HepG2 (cell line): ENCODE results near the gene ZNF345. TPM values are rescaled to one million over a fixed set of nuclear protein-coding genes. Genes with fewer than 3 reads are reported as not detected.

Source experiments
- CREB1 ChIP-seq, 2 experiments: fragments of 450-650 bp in 1 of 2; IDR thresholded peaks; 2 replicates each; pipeline ENCODE4 v1.6.1; 2016 to 2017; ENCODE audit warnings: control low read depth in 1 of 2, mild to moderate bottlenecking in 1 of 2, missing compliant biosample characterization in 1 of 2, missing genetic modification characterization in 1 of 2
- JDP2 ChIP-seq: sonication (generic); formaldehyde crosslinking; IDR thresholded peaks from 2 replicates; pipeline ENCODE4 v1.8.1; 2022; ENCODE audit warnings: missing genetic modification reagents, borderline replicate concordance
- KAT2B ChIP-seq: fragments of 150-350 bp; IDR thresholded peaks from 2 replicates; pipeline ENCODE4 v1.6.1; 2014; ENCODE audit warnings: low read depth, low read length, borderline replicate concordance
- KDM5A ChIP-seq: fragments of 200-600 bp; sonication (generic); IDR thresholded peaks from 2 replicates; pipeline ENCODE4 v1.7.0; 2018; ENCODE audit warnings: antibody characterized with exemption, mild to moderate bottlenecking, low read length, borderline replicate concordance
- KLF6 ChIP-seq: IDR thresholded peaks from 2 replicates; pipeline ENCODE4 v1.8.0; 2016; ENCODE audit warnings: missing biosample characterization, missing genetic modification reagents
- POLR2AphosphoS2 ChIP-seq: IDR thresholded peaks from 2 replicates; pipeline ENCODE4 v1.6.1; 2011; ENCODE audit warnings: low read depth, low read length, improper control_type of control experiment
- RBM39 ChIP-seq: fragments of 200-400 bp; formaldehyde crosslinking; IDR thresholded peaks from one replicate; pipeline ENCODE4 v1.6.1; 2018; ENCODE audit warnings: antibody characterized with exemption, mild to moderate bottlenecking, low read depth, low read length; ENCODE audit not compliant: poor library complexity, severe bottlenecking
- SSRP1 ChIP-seq: IDR thresholded peaks from 2 replicates; pipeline ENCODE4 v1.6.1; 2016; ENCODE audit warnings: control low read depth
- YEATS4 ChIP-seq: sonication (generic); formaldehyde crosslinking; IDR thresholded peaks from 2 replicates; pipeline ENCODE4 v1.4.0; 2020; ENCODE audit warnings: missing genetic modification reagents, borderline replicate concordance
- ZNF232 ChIP-seq: sonication (generic); formaldehyde crosslinking; IDR thresholded peaks from 2 replicates; pipeline ENCODE4 v1.4.0; 2020; ENCODE audit warnings: missing genetic modification reagents, borderline replicate concordance
- ZNF282 ChIP-seq: fragments of 450-650 bp; IDR thresholded peaks from 2 replicates; pipeline ENCODE4 v1.6.1; 2018; ENCODE audit not compliant: partially characterized antibody
- ZNF34 ChIP-seq: sonication (generic); formaldehyde crosslinking; IDR thresholded peaks from 2 replicates; pipeline ENCODE4 v1.4.0; 2020; ENCODE audit warnings: mild to moderate bottlenecking, missing genetic modification reagents, borderline replicate concordance
- ZNF614 ChIP-seq: IDR thresholded peaks from 2 replicates; pipeline ENCODE4 v1.6.1; 2018; ENCODE audit warnings: missing biosample characterization, missing genetic modification reagents, inconsistent platforms, borderline replicate concordance
- ZNF678 ChIP-seq: sonication (generic); formaldehyde crosslinking; IDR thresholded peaks from 2 replicates; pipeline ENCODE4 v1.4.0; 2020; ENCODE audit warnings: mild to moderate bottlenecking, missing genetic modification reagents
- ZNF7 ChIP-seq: IDR thresholded peaks from 2 replicates; pipeline ENCODE4 v1.6.1; 2016; ENCODE audit warnings: missing biosample characterization, missing genetic modification reagents
- ZNF776 ChIP-seq: sonication (generic); formaldehyde crosslinking; IDR thresholded peaks from 2 replicates; pipeline ENCODE4 v1.4.0; 2020; ENCODE audit warnings: mild to moderate bottlenecking, missing genetic modification reagents
- ZNF891 ChIP-seq: sonication (generic); formaldehyde crosslinking; IDR thresholded peaks from 2 replicates; pipeline ENCODE4 v1.5.0; 2020; ENCODE audit warnings: mild to moderate bottlenecking, missing genetic modification reagents
- polyA plus RNA-seq, 8 experiments: library from polyadenylated mRNA; depleted of rRNA in 3 of 8; stranded (reverse) in 7 of 8; unstranded in 1 of 8; fragments of >200 nt; fragmentation: Illumina TruSeq in 4 of 8; extraction: Trizol in 4 of 8; gene quantifications; 2 replicates each; pipeline versions ENCODE4 v1.2.1 to v1.2.3, GENCODE V29; 2011 to 2016; ENCODE audit warnings: low read depth in 4 of 8, missing spikeins in 1 of 8, mixed read lengths in 1 of 8; ENCODE audit not compliant: insufficient read depth in 1 of 8
- total RNA-seq, 5 experiments: library from RNA; depleted of rRNA; stranded (reverse); fragments of >200 nt; fragmentation: Illumina TruSeq; extraction: Trizol; gene quantifications; 2 replicates each; pipeline ENCODE4 v1.2.3, GENCODE V29; 2016; ENCODE audit warnings: low read depth in 1 of 5
- TF ChIP-seq, protein P1 (sequence below): IDR thresholded peaks from 2 replicates; pipeline ENCODE4 v1.6.1; 2016; ENCODE audit warnings: missing compliant biosample characterization, missing genetic modification reagents, borderline replicate concordance
- TF ChIP-seq, protein P2 (sequence below): sonication (generic); formaldehyde crosslinking; IDR thresholded peaks from 2 replicates; pipeline ENCODE4 v1.4.0; 2020; ENCODE audit warnings: missing genetic modification reagents
- TF ChIP-seq, protein P3 (sequence below): sonication (generic); formaldehyde crosslinking; IDR thresholded peaks from 2 replicates; pipeline ENCODE4 v1.4.0; 2020; ENCODE audit warnings: missing genetic modification reagents

The ZNF345 gene
- total and polyA plus RNA-seq, 2 of the 13 experiments (the other 11 are each of a cell fraction or from before 2014, with no cell fraction given), result 2.6 to 2.9 TPM

DNA sequence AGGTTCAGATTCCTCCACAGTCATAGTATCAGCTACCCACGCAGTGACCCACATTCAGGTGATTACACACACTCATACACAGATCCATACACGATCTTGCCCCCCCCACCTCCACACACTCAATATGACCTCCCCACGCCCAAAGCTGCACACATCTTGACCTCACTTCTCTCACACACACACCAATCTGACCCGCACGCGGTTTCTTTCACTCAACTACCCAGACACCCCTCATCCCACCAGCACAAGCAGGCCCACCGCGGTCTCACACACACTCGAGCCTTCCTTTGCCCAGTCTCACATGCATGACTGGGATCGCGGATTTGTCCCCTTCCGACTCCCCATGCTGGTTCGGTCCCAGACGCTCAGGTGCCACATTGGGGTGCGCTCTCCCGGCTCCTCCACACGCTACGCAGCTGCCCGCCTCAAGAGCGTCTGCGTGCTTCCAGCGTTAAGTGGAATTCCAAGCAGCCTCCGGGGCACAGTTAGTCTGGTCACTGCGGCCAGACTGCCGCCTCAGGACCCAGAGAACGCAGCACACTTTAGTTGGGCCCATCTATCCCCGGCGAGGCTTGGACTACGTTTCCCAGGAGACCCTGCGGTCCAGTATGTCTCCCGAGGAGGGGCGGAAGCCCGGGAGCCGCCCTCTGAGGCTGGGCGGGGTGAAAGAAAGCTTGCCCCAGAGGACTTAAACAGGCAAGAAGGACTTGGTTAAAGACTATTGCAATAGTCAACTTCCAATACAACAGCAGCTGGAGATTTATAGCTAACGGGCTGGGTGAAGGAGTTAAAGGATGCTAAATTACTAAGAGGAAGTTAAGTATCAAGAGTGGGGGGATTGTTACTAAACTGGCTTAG is 746 bp upstream of the ZNF345 start (continued):
- TF ChIP-seq, protein P1, sequence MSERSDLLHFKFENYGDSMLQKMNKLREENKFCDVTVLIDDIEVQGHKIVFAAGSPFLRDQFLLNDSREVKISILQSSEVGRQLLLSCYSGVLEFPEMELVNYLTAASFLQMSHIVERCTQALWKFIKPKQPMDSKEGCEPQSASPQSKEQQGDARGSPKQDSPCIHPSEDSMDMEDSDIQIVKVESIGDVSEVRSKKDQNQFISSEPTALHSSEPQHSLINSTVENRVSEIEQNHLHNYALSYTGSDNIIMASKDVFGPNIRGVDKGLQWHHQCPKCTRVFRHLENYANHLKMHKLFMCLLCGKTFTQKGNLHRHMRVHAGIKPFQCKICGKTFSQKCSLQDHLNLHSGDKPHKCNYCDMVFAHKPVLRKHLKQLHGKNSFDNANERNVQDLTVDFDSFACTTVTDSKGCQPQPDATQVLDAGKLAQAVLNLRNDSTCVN (CRISPR knock-in tag), result no peak; the same call in 1 of the 2 replicates
- TF ChIP-seq RBM39 (no peak), ZNF282 (no peak), CREB1 (IDR thresholded peaks at IDR 0.05) (no peak), CREB1 (CRISPR knock-in tag; IDR thresholded peaks at IDR 0.05) (0 out of 2 replicates have a peak, but pooled peaks have one; percentile 9), KAT2B (no peak), ZNF34 (no peak), ZNF678 (CRISPR knock-in tag) (no peak), POLR2AphosphoS2 (no peak), ZNF232 (peak; percentile 51; the same call in 1 of the 2 replicates), JDP2 (no peak), ZNF614 (CRISPR knock-in tag) (no peak), SSRP1 (CRISPR knock-in tag) (no peak), YEATS4 (CRISPR knock-in tag) (peak; percentile 78; the same call in 1 of the 2 replicates), ZNF7 (CRISPR knock-in tag) (no peak), ZNF776 (no peak), ZNF891 (peak; percentile 74; the same call in 1 of the 2 replicates), KDM5A (no peak), KLF6 (peak; percentile 30; the same call in 1 of the 2 replicates)
- TF ChIP-seq, protein P2, sequence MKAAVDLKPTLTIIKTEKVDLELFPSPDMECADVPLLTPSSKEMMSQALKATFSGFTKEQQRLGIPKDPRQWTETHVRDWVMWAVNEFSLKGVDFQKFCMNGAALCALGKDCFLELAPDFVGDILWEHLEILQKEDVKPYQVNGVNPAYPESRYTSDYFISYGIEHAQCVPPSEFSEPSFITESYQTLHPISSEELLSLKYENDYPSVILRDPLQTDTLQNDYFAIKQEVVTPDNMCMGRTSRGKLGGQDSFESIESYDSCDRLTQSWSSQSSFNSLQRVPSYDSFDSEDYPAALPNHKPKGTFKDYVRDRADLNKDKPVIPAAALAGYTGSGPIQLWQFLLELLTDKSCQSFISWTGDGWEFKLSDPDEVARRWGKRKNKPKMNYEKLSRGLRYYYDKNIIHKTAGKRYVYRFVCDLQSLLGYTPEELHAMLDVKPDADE (CRISPR knock-in tag), result no peak
- TF ChIP-seq, protein P3, sequence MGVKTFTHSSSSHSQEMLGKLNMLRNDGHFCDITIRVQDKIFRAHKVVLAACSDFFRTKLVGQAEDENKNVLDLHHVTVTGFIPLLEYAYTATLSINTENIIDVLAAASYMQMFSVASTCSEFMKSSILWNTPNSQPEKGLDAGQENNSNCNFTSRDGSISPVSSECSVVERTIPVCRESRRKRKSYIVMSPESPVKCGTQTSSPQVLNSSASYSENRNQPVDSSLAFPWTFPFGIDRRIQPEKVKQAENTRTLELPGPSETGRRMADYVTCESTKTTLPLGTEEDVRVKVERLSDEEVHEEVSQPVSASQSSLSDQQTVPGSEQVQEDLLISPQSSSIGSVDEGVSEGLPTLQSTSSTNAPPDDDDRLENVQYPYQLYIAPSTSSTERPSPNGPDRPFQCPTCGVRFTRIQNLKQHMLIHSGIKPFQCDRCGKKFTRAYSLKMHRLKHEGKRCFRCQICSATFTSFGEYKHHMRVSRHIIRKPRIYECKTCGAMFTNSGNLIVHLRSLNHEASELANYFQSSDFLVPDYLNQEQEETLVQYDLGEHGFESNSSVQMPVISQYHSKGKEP (CRISPR knock-in tag), result 0 out of 2 replicates have a peak, but pooled peaks have one; percentile 42
